T-helper 1 cell (primary cell): ENCODE measurements around the gene PALD1.
"Not testable (repeated sequence)": the region's sequence is repeated elsewhere in the genome, so short reads cannot be mapped to it uniquely, and the experiment has no call there.

Experiments
- DNase-seq, 5 donors: peaks; one replicate each; pipeline ENCODE4 v3.0.0-alpha.2; 2012 to 2020

PALD1 gene

GRCh38 chr10:70482982-70483760, 4.6 kb downstream of the PALD1 start:
- no peak for DNase-seq

GRCh38 chr10:70483872-70484271, 5.3 kb downstream of the PALD1 start:
- DNase-seq = not testable (repeated sequence)

DNA sequence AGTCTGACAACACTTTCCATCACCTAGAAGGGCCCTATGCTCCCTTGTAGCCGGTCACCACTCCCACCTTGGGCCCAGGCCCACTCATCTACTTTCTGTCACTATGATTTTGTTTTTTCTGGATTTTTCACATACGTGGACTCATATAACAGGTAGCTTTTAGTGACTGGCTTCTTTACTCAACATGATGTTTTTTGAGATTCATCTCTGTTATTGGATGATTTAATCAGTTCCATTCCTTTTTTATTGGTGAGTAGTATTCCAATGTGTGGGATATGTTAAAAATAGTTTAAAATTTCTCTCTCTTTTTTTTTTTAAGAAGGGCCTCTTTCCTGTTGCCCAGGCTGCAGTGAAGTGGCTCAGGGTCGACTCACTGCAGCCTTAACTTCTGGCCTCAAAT, 9.3 kb downstream of the PALD1 start:
- DNase-seq = no peak

DNA sequence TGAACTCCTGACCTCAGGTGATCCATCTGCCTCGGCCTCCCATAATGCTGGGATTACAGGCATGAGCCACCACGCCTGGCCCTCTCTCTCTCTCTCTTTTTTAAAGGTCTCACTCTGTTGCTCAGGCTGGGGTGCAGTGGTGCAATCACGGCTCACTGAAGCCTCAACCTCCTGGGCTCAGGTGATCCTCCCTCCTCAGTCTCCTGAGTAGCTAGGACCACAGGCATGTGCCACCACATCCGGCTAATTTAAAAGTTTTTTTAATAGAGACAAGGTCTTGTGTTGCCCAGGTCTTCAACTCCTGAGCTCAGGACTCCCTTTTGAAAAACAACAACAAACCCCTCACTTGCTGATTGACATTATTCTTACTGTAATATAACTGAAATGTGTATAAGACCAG, 11.6 kb downstream of the PALD1 start:
- no peak for DNase-seq

- DNase-seq = no peak
These were observed 13.0 kb downstream of the PALD1 start for GRCh38 chr10:70491614-70492013.

- DNase-seq = no peak
These were observed 14.5 kb downstream of the PALD1 start for GRCh38 chr10:70492786-70493659.

- DNase-seq = no peak
These were observed 15.2 kb downstream of the PALD1 start for GRCh38 chr10:70493660-70494234.

DNA sequence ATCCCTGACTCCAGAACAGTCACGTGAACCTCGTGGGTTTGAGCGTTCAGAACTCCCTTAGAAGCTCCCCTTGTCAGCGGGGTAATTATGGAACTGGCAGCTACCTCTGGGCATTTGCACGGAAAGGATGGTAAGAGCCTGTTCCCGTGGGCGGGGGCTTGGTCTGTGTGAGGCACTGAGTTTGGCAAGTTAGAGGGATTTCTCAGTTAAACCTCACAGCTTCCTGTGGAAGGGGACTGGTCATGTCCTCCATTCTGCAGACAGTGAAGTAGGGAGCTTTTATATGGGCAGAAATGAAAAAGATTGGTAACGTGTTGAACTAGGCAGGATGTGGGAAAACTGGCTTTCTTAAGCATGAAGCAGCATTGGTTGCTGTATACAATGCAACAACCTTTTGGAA, 16.0 kb downstream of the PALD1 start:
- DNase-seq = no peak

DNA sequence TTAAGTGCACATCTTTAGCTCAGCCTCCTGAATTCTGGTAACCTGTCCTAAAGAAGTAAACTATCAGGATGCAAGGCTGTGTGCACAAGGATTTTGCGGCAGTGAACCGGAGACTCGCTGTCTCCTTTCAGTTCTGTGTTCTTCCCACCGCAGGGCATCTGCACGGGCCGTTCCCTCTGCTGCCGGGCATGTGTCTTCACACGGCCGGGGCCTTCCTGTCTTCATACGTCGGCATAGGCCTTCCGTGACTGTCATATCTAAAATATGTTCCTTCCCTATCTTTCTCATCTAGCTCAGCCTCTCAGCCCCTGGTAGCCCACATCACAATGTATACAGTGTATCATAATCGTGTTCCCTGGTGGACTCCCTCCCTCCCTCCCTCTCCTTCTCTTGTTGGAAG, 16.4 kb downstream of the PALD1 start:
- DNase-seq = no peak

GRCh38 chr10:70495691-70496261, 17.2 kb downstream of the PALD1 start:
- DNase-seq = no peak

DNA sequence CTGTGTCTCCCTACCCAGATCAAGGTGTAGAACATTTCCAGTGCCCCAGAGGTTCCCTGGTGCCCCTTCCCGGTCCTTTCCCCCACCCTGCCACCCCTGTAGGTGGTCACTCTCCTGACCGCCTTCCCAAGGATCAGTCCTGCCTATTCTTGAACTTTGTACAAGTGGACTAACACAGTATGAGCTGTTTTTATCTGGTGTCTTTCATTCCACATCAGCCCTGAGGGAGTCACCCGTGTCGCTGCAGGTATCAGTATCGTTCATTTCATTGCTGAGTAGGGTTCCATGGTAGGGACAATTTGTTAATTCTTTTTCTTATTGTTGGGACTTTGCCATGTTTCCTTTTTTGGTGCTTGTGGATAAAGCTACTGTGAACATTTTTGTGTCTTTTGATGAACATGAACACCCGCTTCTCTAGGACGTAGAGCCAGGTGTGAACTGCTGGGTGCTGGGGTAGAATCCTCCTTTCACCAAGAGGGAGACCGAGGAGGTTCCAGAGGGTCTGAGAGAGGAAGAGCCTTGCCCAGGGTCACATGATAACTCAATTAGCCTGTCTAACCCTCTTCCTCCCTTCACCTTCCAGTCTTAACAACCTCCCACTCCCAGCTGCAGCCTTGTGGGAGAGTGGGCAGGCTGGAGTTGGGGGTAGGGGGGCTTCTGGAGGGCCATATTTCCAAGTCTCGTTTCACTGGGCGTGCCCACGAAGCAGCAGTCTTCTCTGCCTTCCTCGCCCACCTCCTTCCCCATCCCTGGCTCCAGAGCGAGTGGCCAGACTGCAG, 18.0 kb downstream of the PALD1 start:
- no peak for DNase-seq

GRCh38 chr10:70497120-70497545, 18.6 kb downstream of the PALD1 start:
- DNase-seq = no peak

- DNase-seq = no peak
These were observed 20.6 kb downstream of the PALD1 start for GRCh38 chr10:70498970-70499835.

GRCh38 chr10:70499836-70500167, 21.2 kb downstream of the PALD1 start:
- no peak for DNase-seq

- no peak for DNase-seq
These were observed 21.8 kb downstream of the PALD1 start for GRCh38 chr10:70500368-70500767.

DNA sequence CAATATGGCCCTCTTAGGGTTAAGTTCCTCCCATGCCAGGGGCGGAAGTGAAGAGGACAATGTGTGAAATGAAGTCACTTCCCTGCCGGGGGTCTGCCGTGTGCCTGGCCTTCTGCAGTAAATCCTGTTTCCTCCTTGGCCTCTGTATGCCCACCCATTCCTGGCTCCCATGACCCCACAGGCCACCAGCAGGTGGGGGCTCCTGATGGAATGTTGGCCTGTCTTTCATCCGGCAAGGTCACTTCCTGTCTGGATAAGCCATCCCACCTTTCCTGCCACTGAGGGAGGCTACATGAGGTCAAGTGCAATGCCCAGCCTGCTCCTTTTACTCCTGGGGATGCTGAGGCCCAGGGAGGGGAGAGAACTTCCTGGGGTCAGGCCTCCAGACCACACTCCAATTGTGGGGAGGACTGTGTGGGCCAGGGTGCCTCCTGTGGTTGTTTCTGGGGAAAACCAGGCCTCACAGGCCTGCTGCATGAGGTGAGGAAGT, 22.3 kb downstream of the PALD1 start:
- DNase-seq = no peak

- DNase-seq = no peak
These were observed 23.8 kb downstream of the PALD1 start for GRCh38 chr10:70502406-70502805.

DNA sequence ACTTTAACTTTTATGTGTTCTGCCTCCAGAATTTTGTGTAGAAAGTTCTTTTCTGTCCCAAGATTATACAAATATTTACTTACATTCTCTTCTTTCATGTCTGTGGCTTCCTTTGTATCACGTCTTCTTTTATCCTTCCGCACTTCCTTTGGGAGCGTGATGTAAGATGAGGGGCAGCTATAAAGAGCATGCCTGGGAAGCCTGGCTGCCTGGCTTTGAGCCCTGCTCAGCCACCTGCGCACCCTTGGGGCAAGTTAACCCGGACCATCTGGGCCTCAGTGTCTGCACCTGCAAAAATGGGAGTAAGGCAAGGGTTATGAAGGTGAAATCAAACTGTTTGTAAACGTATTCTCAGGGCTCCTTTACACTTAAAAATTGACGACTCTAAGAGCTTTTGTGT, 25.2 kb downstream of the PALD1 start:
- DNase-seq = no peak

GRCh38 chr10:70504521-70505358, 26.2 kb downstream of the PALD1 start:
- DNase-seq = no peak

DNA sequence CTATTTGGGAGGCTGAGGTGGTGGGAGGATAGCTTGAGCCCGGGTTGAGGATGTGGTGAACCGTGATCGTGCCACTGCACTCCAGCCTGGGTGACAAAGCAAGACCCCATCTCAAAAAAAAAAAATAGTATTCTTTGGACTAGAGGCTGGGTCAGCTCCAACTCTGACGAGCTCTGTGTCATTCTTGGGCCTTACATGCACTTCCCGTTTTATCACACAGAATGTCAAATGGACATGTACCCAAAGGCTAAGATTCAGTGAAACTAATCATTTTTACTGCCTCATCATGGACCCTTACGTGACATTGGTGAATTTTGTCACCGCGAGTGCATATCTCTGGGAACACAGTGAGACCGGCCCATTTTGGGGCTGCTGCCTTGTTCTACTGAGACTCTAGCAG, 27.3 kb downstream of the PALD1 start:
- no peak for DNase-seq
